NCI-H69 (cell line): Measurements from ENCODE around the gene RBM20.
A peak's percentile ranks its signal among the peaks of the same experiment; 100 is the strongest.
"Not testable (repeated sequence)": the region's sequence is repeated elsewhere in the genome, so short reads cannot be mapped to it uniquely, and the experiment has no call there.

ENCODE experiments used
- DNase-seq: peaks from one replicate; lab custom pipeline; 2025; lab: John Stamatoyannopoulos, UW

Gene RBM20

DNA sequence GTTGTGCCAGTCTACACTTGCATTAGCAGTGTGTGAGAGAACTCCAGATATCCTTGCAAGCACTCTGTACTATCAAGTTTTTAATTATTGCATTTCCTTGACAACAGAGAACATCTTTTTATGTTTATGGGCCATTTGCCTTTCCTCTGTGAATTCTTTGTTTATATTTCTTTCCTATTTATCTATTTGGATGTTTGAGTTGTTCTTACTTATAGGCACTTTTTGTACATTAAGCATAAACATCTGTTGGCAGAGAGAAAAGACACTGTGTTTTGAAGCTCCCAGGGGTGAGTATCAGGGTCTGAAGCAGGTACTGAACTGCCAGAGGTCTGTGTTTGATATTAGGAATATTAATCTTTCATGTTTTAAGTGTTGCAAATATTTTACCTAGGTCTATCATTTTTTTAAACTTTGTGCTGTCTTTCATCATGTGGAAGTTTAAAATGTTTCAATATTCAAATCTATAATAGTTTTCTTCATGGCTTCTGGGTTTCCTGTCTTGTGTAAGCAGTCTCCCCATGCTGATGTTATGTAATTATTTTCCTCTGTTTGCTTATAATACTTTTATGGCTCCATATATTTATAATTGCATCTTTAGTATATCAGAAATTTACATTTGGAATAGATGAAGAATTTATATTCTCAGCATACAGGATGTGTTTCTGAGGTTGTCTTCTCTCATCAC, 209.9 kb downstream of the RBM20 start:
- DNase-seq: no peak

DNA sequence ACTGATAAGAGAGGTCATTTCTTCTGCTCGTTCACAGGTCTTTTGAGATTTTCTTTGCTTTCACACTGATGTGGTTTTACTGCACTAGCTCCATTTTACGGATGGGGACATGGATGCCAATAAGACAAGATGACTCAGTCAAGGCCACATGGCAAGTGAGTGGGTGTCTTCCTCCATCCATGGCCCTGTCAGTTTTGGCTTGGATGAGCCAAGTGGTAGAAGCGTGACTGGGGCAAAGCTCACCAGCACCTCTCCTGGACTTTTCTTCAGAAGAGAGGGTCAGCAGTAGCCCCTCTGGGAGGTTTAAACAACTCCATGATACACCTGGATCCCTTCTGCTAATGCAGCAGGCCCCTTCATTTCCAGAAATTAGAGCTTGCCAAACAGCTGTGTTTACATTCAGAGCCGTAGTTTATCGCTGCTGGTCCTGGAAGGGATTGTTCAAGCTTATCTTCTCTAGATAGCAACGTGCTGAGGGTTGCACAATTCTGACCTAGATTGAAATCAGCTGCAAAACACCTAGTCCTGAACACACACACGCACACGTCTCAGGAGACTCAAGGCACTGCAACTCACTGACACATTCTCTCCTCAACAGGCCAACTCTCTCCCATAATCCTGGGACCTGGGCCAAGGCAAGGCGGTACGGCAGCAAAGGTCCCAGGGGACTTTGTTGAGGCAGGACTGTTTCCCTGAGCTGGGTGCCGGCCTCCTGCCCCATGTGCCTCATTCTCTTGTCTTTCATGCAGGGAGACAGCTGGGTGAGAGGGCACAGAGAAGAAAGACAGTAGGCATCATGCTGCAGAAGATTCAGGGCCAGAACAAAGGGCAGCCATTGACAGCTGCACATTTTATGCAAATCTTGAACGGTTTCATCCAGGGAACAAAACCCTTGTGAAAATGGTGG, 213.4 kb downstream of the RBM20 start:
- DNase-seq: peak; percentile 87

DNA sequence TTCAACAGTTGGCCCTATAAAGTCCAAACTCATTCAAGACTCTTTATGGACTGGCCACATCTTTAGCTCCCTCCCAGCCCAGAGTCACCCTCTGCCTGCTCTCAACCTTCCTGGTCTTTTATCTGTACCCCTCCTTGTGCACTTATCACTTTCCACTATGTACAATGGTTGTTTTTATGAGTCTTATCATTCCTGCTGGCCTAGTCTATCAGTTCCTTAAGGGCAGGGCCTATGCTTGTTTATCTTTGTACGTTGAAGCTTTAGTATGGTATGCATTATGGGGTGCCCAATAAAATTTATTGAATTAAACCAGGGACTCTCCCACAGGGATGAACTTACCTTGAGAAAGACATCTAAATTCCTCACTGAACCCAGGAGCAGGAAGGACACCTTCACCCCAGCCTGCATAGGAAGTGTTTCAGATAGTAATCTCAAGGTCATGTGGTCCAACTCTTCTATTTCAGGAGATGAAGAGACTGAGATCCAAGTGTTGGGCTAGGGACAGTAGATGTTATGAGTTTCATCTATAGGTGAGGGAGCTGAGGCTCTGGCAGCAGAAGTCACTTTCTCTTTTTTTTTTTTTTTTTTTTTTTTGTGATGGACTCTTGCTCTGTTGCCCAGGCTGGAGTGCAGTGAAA, 214.3 kb downstream of the RBM20 start:
- no peak for DNase-seq

DNA sequence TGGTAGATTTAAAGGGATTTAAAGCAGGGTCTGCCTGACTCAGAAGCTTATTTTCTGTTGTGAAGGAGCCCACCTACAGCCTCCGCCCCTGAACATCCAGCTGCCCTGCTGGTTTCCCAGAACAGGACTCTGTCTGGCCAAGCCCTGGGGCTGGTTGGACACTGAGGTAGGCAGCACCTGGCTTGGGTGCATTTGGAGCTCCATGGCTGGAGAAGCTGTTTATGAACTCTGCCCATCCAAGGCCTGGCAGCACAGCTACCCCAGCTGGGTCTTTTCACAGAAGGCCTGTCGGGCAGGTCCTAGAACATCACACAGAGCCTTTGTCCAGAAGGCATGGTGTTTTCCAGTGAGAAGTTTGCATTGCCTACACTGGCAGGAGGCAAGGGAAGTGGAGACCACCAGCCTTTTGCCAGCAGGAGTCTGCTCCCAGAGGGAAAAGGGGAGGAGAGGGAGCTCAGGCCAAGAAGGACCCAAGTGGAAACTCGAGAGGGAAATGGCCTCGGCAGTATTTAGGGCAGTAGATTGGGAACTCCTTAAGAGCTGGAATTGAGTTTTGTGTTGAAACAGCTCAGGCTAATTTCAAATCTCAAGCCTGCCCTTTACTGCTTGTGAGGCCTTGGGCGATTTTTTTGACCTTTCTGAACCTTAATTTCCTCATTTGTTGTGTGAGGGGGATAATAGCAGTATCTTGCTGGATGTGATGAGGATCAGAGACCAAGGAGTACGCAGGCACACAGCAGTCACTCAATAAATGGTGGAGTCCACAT, 215.3 kb downstream of the RBM20 start:
- DNase-seq: no peak

DNA sequence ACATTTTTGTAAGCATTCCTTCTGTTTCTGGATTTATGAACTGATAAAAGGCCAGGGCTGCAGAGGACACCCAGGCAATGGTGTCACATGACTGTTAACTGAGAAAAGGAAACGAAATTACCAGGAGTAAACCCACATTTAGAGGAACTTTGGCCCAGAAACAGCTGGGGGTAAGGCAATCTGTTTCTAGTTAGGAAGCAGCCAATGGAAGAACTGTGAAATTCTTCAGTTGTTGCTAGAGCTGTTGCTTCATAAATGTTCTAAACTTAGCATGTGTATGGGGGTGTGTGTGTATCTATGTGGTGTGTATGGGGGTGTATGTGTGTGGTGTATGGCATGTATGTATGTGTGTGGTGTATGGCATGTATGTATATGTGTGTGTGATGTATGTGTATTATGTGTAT, 215.8 kb downstream of the RBM20 start:
- peak; percentile 14 for DNase-seq

DNA sequence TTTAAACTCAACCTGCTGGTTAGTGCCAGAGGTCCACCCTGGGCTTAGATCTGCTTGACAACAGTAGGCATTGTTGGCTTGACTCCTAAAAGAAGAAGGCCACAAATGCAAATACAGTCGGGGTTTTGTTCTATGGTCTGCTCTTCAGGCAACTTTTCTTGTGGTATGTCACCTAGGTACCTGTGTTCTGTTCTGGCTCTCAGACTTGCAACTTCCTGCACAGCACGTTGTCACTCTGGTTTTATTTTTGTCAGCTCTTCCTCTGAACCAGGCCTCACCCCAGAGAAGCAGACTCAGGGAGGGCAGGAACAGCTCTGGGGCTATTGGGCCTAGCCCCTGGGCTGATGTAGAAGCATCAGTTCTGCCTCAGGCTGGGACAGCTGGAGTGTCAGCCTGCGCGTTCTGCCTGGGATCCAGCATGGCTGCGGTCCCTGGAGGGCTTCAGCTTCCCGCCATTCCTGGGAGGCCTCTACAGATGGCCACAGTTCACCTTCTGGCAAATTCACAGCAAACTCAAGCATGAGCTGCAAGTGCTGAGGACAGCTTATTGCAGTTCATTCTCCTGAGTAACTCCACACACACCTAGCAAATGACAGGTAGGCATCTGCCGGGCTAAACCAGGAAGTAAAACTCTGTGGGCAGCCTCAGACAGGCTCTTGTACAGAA, 216.6 kb downstream of the RBM20 start:
- peak; percentile 46 for DNase-seq

DNA sequence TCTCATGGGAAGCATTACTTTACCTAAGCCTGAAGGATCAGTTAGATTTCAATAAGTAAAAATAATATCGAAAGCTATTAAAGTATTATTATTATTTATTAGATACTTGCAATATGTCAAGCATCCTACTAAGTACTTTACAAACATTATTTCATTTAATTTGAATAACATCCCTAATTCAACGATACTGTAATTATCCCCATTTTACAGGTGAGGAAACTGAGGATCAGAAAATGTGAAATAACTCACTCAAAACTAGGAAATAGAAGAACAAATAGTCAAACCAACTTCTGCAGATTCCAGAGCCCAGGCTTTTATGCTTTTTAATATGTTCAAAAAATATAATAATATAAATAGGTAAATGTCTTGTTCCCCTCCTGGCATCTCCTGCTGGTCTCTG, 217.3 kb downstream of the RBM20 start:
- no peak for DNase-seq

DNA sequence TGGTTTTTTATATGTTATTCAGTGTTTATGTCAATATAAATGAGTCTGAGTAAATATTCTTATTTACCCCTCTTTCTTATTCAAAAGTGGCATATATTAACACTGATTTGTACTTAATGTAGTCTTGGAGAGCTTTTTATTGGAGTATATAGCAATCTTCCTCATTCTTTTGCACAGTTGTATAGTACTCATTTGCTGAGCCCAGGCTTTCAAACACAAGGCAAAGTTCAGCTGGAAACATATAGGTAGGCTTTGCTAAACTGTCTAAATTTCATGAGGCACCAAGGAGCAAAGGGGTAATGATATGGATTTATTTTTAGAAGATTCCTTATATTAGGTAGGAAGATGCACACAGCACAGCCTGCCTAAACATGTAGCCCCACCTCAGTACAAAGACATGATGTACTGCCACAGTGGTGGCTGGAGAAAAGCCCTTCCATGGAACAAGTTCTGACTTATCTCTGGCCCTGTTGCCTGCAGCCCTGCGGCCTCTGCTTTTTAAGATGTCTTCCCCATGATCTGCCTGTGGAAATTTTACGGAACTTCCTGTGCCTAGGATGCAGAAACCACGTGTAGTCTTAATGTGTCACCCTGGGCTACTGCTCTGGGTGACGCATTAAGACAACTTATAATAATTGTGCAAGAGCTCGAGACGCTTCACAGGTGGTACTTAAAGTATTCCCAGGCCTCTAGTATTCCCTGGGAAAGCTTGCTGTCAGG, 218.0 kb downstream of the RBM20 start:
- no peak for DNase-seq

DNA sequence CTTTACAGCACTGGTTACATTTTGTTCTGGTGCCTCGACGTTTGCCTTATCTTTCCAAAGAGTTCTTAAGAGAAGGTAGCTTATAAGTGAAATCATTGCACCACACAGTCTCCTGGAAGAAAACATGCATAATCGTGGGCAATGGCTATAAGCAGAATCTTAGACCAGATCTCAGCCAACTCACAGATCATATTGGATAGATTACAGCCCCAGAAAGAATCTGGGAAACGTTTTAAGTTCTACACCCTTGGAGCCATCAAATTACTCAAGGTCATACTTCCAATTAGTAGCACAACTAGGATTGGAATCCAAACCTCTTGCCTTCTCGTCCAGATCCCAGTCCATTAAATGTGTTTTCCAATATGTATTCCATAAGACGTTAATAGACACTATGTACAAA, 218.8 kb downstream of the RBM20 start:
- DNase-seq: no peak

DNA sequence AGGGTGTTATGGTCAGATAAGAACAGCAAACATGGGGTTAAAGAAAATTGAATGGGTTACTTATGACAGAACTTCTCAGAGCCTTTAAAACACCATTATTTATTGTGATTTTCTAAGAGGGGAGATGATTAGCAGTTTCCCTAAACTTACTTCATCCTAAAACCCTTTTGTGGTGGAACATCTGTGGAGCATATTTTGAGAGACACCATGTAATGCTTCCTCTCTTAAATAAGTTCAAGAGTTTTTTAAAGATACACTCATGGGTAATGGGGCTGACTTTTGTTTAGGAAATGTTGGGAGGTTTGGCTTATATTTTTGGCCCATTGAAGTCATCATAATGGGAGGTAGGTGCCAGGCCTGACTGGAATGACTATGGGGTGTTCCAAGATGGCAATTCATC, 219.2 kb downstream of the RBM20 start:
- DNase-seq: no peak

DNA sequence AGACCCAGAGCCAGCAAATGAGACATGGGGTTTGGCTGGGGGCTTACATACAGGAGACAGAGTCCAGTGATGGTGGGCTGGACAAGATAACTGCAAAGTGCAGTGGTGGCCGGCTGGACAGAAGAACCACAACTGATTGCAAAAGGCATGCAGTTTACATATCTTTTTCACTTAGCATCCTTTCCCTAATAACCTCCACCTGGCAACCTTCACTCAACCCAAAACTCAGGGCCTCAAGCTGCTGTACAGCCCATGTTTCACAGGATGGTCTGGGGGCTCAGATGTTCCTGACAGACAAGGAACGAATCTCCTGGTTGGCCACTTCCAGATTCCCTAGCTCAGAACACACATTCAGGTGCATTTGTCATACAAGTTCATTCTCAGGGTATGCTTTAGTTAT, 219.8 kb downstream of the RBM20 start:
- DNase-seq: no peak

DNA sequence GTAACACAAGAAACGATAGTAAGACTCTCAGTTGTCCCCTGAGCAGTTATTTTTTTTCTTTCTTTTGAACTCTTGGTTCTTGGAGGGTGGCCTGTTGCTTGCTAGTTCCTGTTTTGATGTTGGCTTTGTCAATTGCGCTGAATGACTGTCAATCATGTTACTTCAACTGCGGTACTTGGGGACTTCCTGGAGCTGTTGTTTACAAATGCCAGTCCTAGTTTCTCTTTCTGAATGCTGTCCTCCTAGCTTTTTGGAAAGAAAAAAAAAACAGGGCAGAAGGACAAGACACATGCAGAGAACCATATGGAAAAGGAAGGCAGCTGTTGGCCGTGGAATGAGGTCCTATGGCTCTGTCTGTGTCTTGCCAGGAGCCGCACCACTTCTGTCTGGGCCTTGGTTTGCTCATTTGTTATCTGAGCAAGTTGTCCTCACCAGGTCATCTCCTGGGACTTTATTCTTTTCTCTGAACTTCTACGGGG, 220.6 kb downstream of the RBM20 start:
- DNase-seq: peak; percentile 28

DNA sequence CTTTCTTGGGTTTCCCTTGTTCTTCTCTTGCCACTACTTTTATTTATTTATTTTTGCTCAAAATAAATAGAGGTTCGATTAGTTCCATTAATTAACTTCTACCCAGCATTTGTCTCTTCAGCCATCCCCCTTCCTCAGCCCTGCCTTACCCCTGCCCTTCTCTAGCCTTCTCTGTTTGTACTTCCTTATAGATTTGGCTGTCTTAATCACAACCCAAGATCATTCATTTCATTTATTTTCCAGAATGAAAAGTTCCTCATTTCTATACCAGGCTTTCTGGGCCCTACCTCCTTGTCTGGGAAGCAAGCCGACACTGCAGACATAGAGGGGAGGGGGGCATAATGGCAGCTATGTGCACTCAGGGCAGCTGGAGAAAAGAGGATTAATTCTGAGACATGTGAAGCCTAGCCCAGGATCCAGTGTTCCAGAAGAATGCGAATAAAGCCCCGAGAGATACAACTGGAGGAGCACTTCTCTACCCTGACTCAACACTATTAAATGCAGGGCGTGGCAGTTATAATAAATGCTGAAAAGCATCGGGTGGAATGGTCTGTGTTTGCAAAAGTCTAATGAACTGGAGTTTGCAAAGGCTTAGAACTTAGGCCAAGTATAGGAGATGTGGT, 221.2 kb downstream of the RBM20 start:
- DNase-seq: no peak

DNA sequence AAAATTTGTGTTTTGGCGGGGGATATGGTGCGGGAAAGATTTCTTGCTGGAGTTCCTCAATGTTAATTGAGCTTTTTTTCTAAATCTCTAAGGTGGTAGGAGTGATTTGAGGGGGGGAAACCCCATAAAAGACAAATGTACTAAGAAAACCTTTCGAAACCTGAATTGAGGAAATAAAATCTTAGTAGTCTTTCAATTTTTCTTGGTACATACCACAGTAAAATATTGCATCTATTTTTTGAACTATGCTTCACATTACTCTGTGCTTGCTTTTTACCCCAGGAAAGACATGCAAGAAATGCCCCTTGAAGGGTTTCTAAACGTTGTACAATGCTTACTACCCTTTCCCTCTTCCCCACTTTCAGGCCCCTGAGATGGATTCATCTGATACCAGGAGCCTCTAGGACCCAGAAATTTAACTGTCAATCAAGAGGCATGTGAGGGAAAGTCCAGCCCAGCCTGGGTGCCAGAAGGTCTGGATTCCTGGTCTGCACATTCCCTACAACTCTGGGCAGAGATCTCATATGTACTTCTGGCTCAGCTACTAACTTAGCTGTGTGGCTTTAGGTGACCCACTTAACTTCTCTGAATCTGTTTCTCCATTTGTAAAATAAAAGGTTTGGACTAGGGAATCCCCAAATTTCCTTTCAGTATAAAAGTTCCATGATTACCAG, 221.8 kb downstream of the RBM20 start:
- no peak for DNase-seq

DNA sequence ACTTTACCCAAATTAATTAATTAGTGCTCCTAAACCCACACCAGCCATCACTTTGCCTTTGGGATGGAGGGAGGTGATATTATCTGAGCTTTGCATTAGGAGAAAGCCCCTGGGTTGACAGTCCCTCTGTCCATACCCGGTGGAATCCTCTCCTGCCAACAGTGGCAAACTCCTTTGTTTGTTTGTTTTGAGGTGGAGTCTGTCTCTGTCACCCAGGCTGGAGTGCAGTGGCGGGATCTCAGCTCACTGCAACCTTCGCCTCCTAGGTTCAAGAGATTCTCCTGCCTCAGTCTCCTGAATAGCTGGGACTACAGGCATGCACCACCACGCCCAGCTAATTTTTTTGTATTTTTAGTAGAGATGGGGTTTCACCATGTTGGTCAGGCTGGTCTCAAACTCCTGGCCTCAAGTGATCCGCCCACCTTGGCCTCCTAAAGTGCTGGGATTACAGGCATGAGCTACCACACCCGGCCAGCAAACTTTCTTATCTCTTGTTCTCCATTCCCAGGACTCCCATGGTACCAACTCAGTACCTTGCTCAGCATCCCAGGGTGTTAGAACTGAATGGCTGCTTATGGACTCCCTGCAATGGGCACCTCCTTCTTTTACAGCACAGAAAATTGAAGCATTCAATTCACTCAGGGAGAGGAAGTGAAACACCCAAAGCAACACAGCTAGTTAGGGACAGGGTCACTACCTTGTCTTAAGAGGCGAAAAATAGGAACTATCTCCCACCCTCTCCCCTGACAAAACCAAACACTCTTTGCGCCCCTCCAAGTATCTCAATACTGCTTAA, 223.1 kb downstream of the RBM20 start:
- not testable (repeated sequence) for DNase-seq

DNA sequence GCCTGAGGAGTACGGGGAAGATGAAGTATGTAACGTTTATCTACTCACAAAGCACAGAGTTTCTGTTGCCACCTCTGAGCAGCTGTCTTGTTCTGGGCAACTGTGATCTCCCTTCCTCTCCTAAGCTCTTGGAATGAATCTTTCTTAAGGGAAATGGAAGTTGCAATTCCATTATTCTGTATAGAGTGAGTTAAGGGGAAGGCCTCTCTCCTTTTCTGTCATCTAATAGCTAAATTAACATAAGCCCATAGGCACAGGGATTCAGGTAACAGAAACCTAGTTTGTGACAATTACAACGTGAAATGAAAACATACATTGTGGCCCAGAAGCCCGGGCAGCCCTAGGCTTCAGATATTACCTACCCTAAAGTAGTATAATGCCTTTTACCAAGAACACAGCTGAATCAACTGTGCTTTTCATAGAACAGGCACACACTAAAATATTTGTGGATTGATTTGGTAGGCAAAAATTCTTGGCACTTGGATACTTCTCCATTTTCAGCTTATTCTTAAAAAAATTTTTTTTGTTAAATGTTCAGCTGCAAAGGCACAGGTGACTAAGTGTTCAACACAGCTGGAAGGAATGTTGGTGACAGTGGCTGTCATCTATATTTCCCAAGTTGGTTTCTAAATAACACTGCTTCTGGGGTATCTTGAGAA, 223.8 kb downstream of the RBM20 start:
- DNase-seq: no peak

DNA sequence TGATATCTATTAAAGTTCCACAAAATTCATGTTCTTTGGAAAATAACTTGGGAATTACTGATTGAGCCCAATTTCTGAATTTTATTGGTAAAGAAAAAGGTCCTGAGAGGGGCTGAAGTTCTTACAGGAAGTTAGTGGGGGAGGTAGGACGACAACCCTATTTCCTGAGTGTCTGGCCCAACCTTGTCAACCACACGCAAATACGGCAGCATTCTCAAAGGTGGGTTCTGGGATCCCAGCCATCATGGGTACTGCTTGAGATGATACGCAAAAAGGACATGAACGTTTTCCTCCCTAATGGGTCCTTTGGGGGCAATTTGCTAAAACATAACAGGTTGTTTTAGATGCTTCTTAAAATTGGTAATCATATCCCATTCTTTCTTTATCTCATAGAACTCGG, 224.8 kb downstream of the RBM20 start:
- DNase-seq: no peak

DNA sequence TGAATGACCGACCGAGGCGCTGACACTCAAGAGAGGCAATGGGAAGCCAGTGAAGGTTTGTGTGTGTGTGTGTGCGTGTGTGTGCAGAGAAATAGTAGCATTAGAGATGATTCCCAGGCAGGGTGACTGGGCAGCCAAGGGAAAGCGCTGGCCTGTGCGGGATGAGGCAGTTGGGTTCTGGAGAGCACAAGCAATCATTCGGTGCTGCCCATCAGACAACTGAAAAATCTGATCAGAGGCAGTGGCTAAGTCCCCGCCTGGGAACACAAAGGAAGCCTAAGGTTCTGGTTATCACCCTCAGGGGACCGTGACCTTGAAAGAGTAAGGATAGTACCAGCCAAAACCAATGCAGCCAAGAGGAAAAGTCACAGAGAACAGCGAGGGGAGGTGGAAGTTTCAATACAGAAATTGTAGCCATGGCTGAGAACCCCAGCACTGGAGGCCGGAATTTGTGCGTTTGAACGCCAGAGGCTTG, 226.7 kb downstream of the RBM20 start:
- DNase-seq: peak; percentile 38
